ELF-1 (cell line): ENCODE measurements around the gene IGFL3.

Source experiments
- DNase-seq: peaks from one replicate; pipeline ENCODE4 v3.0.0-alpha.2; 2016; ENCODE audit warnings: low read depth, low spot score

IGFL3 gene

GRCh38 chr19:46076951-46077814 is 47.3 kb downstream of the IGFL3 start:
- DNase-seq = peak; percentile 87

GRCh38 chr19:46076031-46076880 is 48.2 kb downstream of the IGFL3 start:
- no peak for DNase-seq

GRCh38 chr19:46073268-46073922 is 51.1 kb downstream of the IGFL3 start:
- DNase-seq = no peak
